HAP-1 (cell line): ENCODE results near the gene RBM20.
"Not testable (repeated sequence)": the region's sequence is repeated elsewhere in the genome, so short reads cannot be mapped to it uniquely, and the experiment has no call there.

Experiments used
- DNase-seq, 2 experiments: peaks; one replicate each; pipeline ENCODE4 v3.0.0-alpha.2; 2016 to 2020; ENCODE audit warnings: low spot score in 2 of 2
- H3K27me3 ChIP-seq: fragments of 250-450 bp; sonication (Bioruptor Pico); 2 replicates; pipeline ENCODE4 v1.5.1; 2020; ENCODE audit warnings: low read depth, mild to moderate bottlenecking, moderate library complexity
- H3K36me3 ChIP-seq: fragments of 250-450 bp; sonication (Bioruptor Pico); replicated peaks from 2 replicates; pipeline ENCODE4 v1.5.1; 2020; ENCODE audit warnings: mild to moderate bottlenecking
- H3K4me1 ChIP-seq: fragments of 250-450 bp; sonication (Bioruptor Pico); 2 replicates; pipeline ENCODE4 v1.5.1; 2020; ENCODE audit warnings: mild to moderate bottlenecking
- H3K4me3 ChIP-seq: fragments of 250-450 bp; sonication (Bioruptor Pico); 2 replicates; pipeline ENCODE4 v1.5.1; 2020; ENCODE audit warnings: mild to moderate bottlenecking, moderate library complexity
- H3K9me3 ChIP-seq: fragments of 250-450 bp; sonication (Bioruptor Pico); 2 replicates; pipeline ENCODE4 v1.5.1; 2020; ENCODE audit warnings: mild to moderate bottlenecking, moderate library complexity
- in situ Hi-C: fragments of 300-500 bp; cut with MboI; formaldehyde crosslinking; loops from 3 replicates; pipeline ENCODE4 v1.14.3; 2020; ENCODE audit warnings: low sequenced_read_pairs, inconsistent platforms, mixed read lengths

RBM20 gene

GRCh38 chr10:110714356-110714755 lies 70.2 kb downstream of the RBM20 start:
- peaks cover 5% of the 10 kb centered on the region; the same call in 1 of the 2 replicates for H3K9me3 ChIP-seq
- in situ Hi-C loops: no loop called here
- no peaks in the 10 kb centered on the region for H3K27me3 ChIP-seq

GRCh38 chr10:110717781-110718589 lies 73.8 kb downstream of the RBM20 start:
- Histone ChIP-seq H3K9me3 (peaks cover 5% of the 10 kb centered on the region; the same call in 1 of the 2 replicates), H3K27me3 (no peaks in the 10 kb centered on the region), H3K4me3 (no peak overlapping the region), H3K36me3 (no peaks in the 10 kb centered on the region; the same call in 1 of the 2 replicates), H3K4me1 (peaks cover 17% of the 10 kb centered on the region)
- in situ Hi-C loops: no loop called here
- DNase-seq: no peak

More at GRCh38 chr10:110714356-110714755, 70.2 kb downstream of the RBM20 start:
- Histone ChIP-seq H3K36me3 (no peaks in the 10 kb centered on the region; the same call in 1 of the 2 replicates), H3K4me1 (peaks cover 16% of the 10 kb centered on the region), H3K4me3 (no peak overlapping the region)
- DNase-seq: no peak

- H3K4me1 ChIP-seq: peaks cover 23% of the 10 kb centered on the region
- in situ Hi-C loops: no loop called here
Measured at GRCh38 chr10:110721406-110722038, 77.4 kb downstream of the RBM20 start.

GRCh38 chr10:110723224-110723891 lies 79.2 kb downstream of the RBM20 start:
- in situ Hi-C loops: no loop called here
- no peak overlapping the region for H3K4me3 ChIP-seq

More at GRCh38 chr10:110721406-110722038, 77.4 kb downstream of the RBM20 start:
- H3K4me3 ChIP-seq: no peak overlapping the region
- H3K36me3 ChIP-seq: no peaks in the 10 kb centered on the region
- no peaks in the 10 kb centered on the region; the same call in 1 of the 2 replicates for H3K9me3 ChIP-seq
- no peak for DNase-seq
- no peaks in the 10 kb centered on the region for H3K27me3 ChIP-seq

GRCh38 chr10:110724116-110724921 lies 80.2 kb downstream of the RBM20 start:
- DNase-seq: no peak
- Histone ChIP-seq H3K27me3 (no peaks in the 10 kb centered on the region), H3K36me3 (no peaks in the 10 kb centered on the region), H3K9me3 (no peaks in the 10 kb centered on the region; the same call in 1 of the 2 replicates), H3K4me3 (no peak overlapping the region), H3K4me1 (peaks cover 14% of the 10 kb centered on the region)
- in situ Hi-C loops: no loop called here

More at GRCh38 chr10:110723224-110723891, 79.2 kb downstream of the RBM20 start:
- Histone ChIP-seq H3K27me3 (no peaks in the 10 kb centered on the region), H3K4me1 (peaks cover 14% of the 10 kb centered on the region), H3K36me3 (no peaks in the 10 kb centered on the region), H3K9me3 (no peaks in the 10 kb centered on the region; the same call in 1 of the 2 replicates)
- peak in 1 of 2 experiments; percentile 72 for DNase-seq

- peaks cover 14% of the 10 kb centered on the region for H3K4me1 ChIP-seq
- H3K36me3 ChIP-seq: no peaks in the 10 kb centered on the region
- no peaks in the 10 kb centered on the region; the same call in 1 of the 2 replicates for H3K9me3 ChIP-seq
- H3K4me3 ChIP-seq: no peak overlapping the region
- DNase-seq: no peak
- H3K27me3 ChIP-seq: no peaks in the 10 kb centered on the region
- in situ Hi-C loops: no loop called here
Measured at GRCh38 chr10:110724937-110725336, 80.8 kb downstream of the RBM20 start.

GRCh38 chr10:110725801-110726630 lies 81.9 kb downstream of the RBM20 start:
- in situ Hi-C loops: no loop called here
- H3K36me3 ChIP-seq: no peaks in the 10 kb centered on the region
- H3K9me3 ChIP-seq: no peaks in the 10 kb centered on the region; the same call in 1 of the 2 replicates
- 0 out of 2 replicates have a peak, but pooled peaks cover 2% of the 10 kb centered on the region for H3K27me3 ChIP-seq
- H3K4me3 ChIP-seq: no peak overlapping the region
- no peak for DNase-seq
- peaks cover 21% of the 10 kb centered on the region for H3K4me1 ChIP-seq

- H3K9me3 ChIP-seq, in situ Hi-C loops, H3K27me3 ChIP-seq, H3K36me3 ChIP-seq, DNase-seq, H3K4me3 ChIP-seq: not testable (repeated sequence)
- H3K4me1 ChIP-seq: peaks cover 21% of the 10 kb centered on the region
Measured at GRCh38 chr10:110727785-110728184, 83.6 kb downstream of the RBM20 start.

GRCh38 chr10:110730345-110731050 lies 86.4 kb downstream of the RBM20 start:
- DNase-seq: peak in 1 of 2 experiments; percentile 36
- H3K4me3 ChIP-seq: no peak overlapping the region
- in situ Hi-C loops: no loop called here
- peaks cover 7% of the 10 kb centered on the region for H3K4me1 ChIP-seq
- H3K27me3 ChIP-seq: peaks cover 17% of the 10 kb centered on the region
- no peaks in the 10 kb centered on the region for H3K9me3 ChIP-seq
- H3K36me3 ChIP-seq: no peaks in the 10 kb centered on the region

GRCh38 chr10:110733218-110733952 lies 89.2 kb downstream of the RBM20 start:
- H3K9me3 ChIP-seq: no peaks in the 10 kb centered on the region
- peaks cover 7% of the 10 kb centered on the region for H3K4me1 ChIP-seq
- no peak overlapping the region for H3K4me3 ChIP-seq
- in situ Hi-C loops: no loop called here
- no peak for DNase-seq
- H3K36me3 ChIP-seq: no peaks in the 10 kb centered on the region
- H3K27me3 ChIP-seq: peaks cover 17% of the 10 kb centered on the region

- Histone ChIP-seq H3K4me3 (no peak overlapping the region), H3K36me3 (no peaks in the 10 kb centered on the region), H3K4me1 (peaks cover 3% of the 10 kb centered on the region), H3K9me3 (no peaks in the 10 kb centered on the region), H3K27me3 (peaks cover 18% of the 10 kb centered on the region)
- in situ Hi-C loops: no loop called here
- DNase-seq: no peak
Measured at GRCh38 chr10:110735620-110736027, 91.5 kb downstream of the RBM20 start.
